GM12873 (cell line): Measurements from ENCODE around the gene LIPG.

Experiments
- CTCF ChIP-seq: IDR thresholded peaks from 2 replicates; pipeline ENCODE4 v1.5.1; 2012; ENCODE audit warnings: low read depth, mild to moderate bottlenecking, moderate library complexity, low read length, control low read depth; ENCODE audit not compliant: insufficient read depth; ENCODE audit errors: missing control alignments

The LIPG gene

DNA sequence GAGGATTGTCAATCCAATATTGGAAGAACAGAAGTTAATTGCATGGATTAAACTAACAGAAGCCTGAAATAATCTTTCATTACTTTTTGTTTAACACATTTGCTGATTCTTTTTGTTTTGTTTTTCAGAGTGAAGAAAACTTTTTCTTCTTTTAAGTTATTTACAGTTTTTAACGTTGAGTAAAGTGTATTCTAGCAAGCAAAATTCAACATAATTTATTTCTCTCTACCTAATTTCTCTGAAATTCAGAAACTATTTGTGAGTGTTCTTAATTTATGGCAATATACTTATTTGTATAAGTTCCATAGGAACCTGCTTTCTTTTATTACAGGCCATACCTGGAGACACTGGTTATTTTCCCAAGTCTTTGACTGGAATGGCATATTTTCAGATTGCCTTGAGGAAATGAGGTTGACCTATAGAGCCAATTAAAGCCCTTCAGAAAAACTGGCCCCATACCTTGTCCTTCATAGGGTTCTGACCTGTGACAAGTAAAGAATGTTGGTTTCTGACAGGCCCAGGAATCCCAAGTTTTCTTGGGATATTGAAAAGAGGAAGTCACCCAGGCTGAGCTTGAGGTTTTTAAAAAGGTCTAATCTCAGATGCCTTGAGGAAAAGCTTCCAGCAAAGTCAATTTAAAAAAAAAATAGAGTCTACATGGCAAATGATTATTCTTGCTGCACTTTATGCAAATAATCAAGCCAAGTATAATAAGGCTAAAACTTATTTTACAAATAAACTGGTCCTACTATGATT is 26.8 kb upstream of the LIPG start:
- no peak for TF ChIP-seq CTCF

DNA sequence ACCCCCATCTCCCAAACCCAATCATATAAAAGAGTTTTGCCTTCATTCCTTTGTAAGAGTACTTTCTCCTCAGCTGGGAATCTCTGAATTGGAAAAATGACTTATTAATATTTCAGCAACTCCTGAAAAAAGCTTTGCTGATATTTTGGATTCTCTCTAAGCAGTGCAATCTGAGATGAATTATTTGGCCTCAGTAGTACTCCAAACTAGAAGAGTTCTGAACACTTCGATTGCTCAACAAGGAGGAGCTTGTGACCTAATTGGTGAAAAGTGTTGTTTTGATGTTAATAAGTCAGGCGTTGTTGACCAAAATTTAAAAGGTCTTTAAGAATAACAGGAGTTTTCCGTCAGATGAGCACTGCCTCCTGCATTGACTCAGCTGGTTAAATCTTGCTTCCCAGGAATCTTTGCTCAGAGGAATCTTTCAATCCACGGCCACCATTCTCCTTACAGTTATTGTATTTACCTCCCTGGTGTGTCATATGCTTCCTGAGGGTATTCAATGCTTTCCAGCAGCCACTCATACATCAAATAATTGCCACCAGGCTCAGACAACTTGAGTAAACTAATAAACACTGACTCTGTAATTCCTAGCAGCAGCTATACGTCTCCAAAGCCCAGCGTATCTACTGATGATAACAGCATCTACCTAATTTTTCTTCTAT is 24.5 kb upstream of the LIPG start:
- TF ChIP-seq CTCF: no peak

GRCh38 chr18:49544362-49544761 is 17.5 kb upstream of the LIPG start:
- no peak for TF ChIP-seq CTCF

DNA sequence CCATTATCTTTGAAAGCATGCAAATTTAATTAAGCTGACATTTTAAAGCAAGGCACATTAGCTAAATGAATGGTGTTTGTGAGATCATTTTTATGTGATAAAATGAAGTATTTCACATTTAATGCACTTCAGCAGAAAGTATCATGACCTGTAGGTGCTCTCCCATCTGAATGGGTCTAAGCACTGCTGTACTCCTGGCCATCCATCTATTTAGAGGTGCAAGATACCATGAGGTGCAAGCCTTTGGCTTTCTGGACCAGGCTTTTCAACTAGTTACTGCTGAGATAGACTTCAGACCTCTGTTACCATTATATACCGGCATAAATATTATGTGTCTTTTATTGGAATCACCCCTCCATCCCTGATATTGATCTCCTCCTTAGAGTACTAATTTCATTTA is 15.6 kb upstream of the LIPG start:
- TF ChIP-seq CTCF: no peak

GRCh38 chr18:49546719-49547273 is 15.1 kb upstream of the LIPG start:
- TF ChIP-seq CTCF: no peak

- no peak for TF ChIP-seq CTCF
Observed at GRCh38 chr18:49547701-49548100, 14.2 kb upstream of the LIPG start.

- no peak for TF ChIP-seq CTCF
Observed at GRCh38 chr18:49548229-49548636, 13.6 kb upstream of the LIPG start.
